GM19452 (cell line): Measurements from ENCODE around the gene PRDX2.
"Not testable (repeated sequence)": the region's sequence is repeated elsewhere in the genome, so short reads cannot be mapped to it uniquely, and the experiment has no call there.

ENCODE experiments used
- ATAC-seq: cut with Tn5 transposase; IDR thresholded peaks from one replicate; pipeline ENCODE4 v1.9.1; 2021; ENCODE audit not compliant: unreplicated experiment

PRDX2 gene

DNA sequence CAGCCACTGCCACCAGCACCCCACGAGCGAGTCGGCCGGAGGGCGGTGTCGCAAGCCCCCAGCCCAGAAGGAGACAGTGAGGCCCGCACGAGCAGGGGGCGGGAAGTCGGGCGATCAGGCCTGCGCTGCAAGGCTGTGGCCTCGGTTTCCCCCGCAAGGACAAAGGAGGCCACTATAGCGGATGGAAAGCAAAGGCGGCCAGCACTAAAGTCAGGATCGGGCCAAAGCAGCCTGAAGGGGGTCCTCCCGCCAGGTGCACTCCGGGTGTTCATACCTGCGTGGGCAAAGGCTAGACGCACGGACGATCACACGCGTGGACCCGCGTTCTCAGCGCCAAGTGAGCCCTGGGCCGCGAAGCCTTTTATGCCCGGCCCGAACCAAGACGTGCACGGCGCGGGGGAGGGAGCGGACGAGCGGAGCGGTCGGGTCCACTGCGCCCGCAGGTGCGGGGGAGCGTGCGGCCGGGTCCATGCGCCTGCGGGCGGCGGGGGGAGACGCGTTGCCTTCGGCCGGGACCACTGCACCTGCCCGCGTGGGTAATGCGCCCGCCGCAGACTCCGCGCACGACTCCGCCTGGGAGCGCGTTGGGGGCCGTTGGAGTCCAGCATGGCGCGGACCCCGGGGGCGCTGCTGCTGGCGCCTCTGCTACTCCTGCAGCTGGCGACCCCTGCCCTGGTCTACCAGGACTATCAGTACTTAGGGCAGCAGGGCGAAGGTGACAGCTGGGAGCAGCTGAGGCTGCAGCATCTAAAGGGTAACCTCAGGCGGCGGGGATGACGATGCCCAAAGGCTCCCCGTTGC, at the start of gene PRDX2, which contains the start of gene THSD8:
Gene PRDX2, minus strand, starts transcription at position 335 of the 801 bp plus-strand sequence. CDS start 539 bp downstream, outside the sequence.
Gene THSD8, plus strand, starts transcription at position 604 of the 801 bp plus-strand sequence. Its CDS starts 3 bp downstream, at position 607.
- ATAC-seq: no peak

DNA sequence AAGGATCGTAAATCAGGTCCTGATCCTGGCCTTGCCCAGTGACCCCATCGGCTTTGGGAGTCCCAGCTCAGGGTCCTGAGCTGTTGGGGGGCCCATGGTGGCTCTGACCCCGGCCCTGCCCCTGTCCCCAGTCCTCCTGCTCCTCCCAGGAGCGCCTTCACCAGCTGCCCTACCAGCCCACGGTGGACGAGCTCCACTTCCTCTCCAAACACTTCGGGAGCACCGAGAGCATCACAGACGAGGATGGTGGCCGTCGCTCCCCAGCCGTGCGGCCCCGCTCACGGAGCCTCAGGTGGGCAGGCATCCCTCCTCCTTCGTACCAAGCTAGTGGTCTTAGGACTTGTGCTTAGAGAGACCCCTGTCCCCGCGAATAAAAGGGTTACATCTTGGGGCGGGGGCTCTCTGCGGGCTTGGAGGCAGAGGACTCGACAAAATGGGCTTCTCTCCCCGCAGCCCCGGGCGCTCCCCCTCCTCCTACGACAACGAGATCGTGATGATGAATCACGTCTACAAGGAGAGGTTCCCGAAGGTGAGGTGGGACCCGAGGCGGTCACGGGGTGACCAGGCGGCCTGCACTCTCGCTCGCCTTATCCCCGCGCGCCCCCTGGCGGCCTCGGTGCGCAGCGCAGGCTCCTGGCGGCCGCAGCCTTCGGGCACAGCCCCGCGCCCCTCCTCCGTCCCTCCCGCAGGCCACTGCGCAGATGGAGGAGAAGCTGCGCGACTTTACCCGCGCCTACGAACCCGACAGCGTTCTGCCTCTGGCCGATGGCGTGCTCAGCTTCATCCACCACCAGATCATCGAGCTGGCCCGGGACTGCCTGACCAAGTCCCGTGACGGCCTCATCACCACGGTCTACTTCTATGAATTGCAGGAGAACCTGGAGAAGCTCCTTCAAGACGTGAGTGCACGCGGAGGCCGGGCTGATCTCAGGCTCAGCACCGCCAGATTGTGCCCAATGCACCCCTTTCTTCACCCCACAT, 45.8 kb upstream of the PRDX2 start:
- no peak for ATAC-seq

DNA sequence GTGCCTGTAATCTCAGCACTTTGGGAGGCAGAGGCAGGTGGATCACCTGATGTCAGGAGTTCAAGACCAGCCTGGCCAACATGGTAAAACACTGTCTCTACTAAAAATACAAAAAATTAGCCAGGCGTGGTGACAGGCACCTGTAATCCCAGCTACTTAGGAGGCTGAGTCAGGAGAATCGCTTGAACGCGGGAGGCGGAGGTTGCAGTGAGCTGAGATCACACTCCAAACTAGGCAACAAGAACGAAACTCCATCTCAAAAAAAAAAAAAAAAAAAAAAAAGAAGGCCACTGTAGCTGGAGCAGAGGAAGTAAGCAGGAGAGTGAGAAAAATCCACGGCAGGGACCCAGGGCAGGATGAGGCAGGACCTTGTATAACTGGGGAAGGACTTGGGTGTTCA, 45.0 kb upstream of the PRDX2 start:
- not testable (repeated sequence) for ATAC-seq

DNA sequence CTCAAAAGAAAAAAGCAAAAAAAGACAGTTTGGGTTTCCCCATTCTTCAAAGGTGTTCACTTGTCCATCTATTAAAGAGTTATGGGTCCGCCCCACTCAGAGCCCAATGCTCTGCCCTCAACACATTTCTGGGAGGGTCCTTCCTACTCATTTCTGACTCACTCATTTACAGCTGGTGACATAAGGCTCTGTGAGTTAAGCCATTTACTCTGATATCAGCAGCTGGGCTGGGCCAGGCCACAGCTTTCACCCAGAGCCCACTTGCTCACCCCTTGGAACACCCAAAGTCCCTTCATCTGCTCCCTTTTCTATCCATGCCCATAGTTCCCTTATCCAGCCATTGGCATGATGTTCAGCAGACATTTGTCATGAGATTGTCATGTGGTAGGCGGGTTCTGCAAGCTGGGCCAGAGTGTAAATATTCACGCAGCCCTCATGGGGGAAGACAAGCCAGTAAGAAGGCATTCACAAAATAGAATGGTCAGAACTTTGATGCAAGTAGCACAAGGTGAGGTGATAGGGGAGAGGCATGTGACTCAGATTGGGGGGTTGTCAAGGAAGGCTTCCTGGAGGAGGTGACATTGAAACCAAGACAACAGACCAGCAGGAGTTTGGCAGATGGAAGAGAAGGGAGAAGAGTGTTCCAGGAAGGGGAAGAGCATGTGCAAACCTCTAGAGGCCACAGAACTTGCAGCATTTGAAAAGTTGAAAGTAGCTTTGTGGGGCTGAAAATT, 42.6 kb upstream of the PRDX2 start:
- no peak for ATAC-seq

DNA sequence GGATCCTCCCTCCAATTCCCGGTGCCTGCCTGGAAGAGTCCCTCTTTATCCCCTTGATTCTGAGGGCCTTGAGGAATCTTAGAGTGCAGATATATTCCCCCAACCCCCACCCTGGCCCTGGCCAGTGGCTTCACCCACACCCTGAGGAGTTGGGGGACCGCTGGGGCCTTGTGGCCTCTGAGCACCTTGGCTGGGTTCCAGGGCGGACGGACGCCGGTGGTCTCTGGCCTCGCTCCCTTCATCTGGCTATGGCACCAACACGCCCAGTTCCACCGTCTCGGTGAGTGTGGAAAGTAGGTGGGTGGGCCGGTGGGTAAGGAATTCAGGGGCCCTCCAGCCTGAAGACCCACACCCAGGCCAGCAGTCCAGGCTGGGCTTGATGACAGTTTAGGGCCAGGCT, 41.7 kb upstream of the PRDX2 start:
- ATAC-seq: no peak

DNA sequence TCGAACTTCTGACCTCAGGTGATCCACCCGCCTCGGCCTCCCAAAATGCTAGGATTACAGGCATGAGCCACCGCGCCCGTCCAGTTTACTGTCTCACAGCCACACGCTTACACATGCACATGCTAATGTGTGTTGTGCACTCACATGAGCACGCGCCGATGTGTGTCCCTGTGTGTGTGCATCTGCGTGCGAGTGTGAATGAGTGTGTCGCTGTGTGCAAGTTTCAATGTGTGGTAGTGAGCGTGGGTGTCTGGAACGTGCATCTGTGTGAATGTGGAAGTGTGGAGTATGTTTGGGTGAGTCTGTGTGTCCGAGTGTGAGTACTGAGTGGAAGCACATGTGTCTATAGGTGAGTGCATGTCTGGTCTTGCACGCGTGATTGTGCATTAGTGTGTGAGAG, 40.9 kb upstream of the PRDX2 start:
- no peak for ATAC-seq

DNA sequence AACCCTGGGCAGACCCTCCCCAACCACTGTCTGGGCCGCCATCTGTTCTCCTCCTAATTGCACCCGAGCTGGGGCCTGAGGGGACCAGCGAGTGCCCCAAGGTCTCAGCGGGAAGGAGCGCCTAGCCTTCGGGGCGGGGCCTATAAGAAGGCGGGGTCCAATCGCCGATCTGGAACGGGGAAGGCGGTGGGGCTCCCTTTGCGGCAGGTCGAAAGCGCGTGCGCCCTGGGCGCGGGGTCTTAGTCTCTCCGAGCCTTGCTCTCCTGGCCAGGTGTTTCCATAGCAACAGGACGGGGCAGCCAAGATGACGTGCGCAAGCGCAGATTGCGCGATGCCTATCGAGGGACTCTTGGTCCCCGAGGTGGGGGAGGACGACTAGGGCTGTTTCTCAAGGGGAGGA, 39.5 kb upstream of the PRDX2 start:
- ATAC-seq: no peak

DNA sequence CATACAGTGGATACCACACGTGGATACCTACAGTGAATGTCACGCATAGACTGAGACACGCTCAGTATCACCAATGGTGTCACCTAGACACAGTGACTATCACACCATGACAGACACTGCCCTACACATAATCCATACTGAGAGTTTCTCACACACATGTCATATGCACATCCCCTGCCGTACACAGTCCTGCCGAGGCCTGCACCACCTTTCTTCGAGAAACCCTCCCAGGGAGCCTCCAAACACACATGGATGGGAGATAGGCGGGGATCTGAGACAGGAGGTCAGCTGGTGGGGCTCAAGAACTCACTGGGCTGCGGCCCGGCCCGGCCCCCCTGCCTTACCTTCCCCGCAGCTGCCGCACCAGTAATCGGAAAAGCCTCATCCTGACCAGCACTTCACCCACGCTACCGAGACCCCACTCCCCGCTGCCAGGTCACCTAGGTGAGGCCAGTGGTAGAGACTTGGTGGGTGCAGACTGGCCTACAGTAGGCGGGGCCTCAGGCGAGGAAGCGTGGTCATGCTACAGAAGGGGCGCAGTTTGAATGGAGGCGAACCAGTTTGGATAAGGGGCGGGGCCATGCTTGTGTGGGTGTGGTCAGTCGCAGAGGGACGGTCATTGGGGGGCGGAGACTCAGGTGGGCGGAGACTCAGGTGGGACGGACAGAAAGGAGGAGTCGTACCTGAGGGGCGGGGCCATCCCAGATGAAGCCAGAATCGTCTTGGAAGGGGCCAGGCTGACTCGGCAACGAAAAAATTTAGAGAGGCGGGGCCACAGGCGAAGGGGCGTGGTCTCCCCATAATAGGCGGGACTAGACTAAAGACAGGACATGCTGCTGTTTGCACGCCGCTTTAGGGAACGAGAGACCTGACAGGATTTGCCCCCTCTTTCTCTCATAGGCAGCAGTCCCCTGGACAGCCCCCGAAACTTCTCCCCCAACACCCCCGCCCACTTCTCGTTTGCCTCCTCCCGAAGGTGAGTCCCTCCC, 38.8 kb upstream of the PRDX2 start:
- ATAC-seq: no peak

DNA sequence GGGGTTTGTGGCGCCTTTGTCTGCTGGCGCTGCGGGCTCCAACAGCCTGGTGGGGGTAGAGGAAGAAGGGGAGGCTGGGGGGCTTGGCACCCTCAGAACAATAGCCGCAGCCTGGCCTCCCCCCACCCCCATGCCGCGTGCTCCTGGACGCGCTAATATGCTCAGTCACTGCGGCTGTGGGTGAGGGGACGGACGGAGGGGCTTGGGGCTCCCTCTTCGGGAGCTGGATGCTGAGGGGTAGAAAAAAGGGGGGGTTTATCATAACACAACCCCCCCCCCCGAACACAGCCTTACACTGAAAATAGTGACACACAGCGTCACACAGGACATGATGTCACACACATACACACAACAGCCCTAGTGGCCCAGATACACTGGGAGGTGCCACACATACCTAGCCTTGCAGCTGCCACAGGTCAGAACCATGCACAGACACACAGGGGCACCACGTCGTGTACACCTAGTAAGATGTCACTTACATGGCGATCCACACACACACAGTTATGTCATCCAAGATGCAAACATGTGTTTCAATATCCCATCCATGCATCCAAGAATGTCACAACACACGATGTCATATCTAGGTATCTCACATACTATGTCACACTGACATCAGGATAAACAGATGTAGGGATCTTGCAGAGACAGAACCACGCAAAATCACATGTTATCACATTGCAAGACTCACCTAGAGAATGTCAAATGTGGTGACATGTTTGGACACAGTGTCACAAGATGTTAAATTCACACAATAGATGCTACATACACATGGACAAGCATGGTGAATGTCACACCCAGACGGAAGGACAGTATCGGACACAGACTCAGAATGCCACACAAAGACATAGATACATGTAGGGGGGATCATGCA, 37.5 kb upstream of the PRDX2 start:
- no peak for ATAC-seq

DNA sequence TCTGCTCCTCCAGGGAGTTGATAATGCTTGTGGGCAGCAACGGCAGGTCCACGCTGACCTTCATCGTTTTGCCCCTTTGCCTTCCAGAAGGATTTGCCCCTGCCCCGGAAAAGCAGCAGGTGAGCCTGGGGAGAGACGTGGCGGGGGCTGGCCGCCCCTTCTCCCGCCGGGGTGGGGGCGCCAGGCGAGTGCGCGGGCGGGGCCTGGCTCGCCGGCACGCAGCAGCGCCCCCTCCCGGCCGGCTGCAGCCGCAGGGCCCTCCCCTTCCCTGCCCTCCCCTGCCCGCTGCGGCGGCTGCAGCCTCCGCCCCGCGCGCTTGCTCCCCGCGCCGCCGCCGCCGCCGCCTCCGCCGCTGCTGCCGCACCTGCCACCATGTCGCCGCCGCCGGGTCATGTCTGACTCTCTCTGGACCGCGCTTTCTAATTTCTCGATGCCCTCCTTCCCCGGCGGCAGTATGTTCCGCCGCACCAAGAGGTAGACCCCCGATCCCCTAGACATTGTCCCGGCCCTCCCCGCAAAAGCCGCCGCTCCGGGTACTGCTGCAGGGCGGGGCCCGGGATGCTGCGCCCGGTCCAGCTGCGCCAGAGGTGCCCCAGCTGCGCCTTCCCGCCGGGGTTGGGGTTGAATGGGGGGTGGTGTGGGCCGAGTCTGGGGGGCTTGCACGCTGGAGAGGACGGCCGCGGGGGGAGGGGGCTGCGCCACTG, 36.7 kb upstream of the PRDX2 start, which contains the start of gene MAST1:
Gene MAST1, plus strand, starts transcription at position 334 of the 704 bp plus-strand sequence. Its CDS starts 58 bp downstream, at position 392.
- ATAC-seq: no peak

DNA sequence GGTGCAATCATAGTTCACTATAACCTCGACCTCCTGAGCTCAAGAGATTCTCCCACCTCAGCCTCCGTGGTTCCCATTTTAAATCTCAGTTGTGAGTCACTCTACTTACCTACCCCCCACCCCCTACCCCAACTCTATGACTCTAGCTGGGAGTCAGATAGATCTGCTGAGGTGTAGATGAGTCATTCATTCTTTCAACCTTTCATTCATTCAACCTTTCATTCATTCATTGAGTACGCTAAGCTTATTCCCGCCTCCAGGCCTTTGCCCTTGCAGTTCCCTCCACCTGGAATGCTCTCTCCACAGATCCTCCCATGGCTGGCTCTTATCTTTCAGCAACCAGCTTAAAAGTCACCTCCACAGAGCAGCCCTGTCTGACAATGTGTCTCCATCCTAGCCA, 35.6 kb upstream of the PRDX2 start:
- ATAC-seq: no peak

DNA sequence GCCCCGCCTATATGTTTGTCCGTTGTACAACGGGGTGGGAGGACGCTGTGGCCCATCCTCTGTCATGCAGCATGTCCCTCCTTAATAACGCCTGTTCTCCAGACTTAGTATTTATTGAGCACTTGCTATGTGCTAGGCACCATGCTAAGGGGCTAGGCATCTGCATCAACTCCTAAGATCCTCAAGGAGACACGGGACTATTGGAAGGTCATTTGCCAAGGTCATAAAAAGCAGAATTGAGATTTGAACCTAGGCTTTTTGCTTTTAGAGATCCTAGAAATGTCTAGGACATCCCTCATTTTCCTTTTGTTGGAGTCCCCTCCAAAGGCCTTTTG, 34.9 kb upstream of the PRDX2 start:
- no peak for ATAC-seq

DNA sequence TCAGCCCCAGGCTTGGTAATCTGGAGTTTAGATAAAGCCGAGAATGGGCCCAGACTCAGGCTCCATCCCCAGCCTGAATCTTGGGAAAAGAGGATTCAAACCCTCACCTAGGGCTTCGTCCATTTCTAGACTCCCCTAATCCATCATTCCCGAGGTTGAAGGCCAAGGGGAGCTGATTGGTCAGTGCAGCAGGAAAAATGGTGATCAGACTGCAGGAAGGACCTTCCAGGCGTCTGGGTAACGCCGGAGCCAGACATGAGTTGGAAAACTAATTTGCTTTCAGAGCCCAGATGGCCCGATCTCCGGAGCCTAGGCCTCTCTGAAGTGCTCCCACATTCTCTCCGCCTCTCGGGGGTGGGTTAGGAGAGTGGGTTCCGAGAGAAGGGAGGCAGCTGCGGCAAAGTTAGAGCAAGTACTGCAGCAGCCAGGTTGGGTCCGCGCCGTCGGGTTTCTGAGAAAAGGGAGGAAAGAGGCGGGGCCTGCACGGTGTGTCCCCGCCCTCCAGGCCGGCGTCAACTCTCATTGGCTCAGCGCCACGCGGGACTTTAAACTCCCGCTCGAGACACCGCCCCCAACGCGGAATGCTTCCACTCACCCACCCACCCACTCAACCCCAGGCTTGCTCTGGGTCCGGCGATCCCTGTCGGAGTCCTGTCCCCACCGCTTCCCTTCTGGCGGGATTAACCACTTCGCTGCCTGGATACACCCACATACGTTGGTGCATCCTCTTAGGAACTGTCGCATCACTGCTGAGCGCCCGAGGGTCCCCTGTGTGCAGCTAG, 33.6 kb upstream of the PRDX2 start:
- ATAC-seq: no peak

DNA sequence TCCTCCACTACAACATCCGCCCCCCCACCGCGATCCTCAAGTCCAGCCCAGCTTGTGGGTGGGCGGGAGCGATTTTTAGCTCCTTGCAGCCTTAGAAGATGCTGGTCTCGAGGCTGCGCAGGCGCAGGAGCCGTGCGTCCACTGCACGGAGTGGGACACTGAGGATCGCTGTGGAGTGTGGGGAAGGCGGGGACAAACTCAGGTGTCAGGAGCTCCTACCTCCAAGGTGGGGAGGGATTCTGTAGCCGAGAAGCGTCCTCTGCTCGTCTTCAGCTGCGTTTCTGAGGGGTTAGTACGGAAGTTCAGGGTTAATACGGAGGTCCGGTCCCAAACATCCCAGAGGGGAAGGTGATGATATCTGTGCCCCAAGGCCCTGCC, 33.0 kb upstream of the PRDX2 start, which contains the start of gene RTBDN:
Gene RTBDN, minus strand, starts transcription at position 14 of the 378 bp plus-strand sequence. CDS start 4,600 bp downstream, outside the sequence.
- no peak for ATAC-seq

DNA sequence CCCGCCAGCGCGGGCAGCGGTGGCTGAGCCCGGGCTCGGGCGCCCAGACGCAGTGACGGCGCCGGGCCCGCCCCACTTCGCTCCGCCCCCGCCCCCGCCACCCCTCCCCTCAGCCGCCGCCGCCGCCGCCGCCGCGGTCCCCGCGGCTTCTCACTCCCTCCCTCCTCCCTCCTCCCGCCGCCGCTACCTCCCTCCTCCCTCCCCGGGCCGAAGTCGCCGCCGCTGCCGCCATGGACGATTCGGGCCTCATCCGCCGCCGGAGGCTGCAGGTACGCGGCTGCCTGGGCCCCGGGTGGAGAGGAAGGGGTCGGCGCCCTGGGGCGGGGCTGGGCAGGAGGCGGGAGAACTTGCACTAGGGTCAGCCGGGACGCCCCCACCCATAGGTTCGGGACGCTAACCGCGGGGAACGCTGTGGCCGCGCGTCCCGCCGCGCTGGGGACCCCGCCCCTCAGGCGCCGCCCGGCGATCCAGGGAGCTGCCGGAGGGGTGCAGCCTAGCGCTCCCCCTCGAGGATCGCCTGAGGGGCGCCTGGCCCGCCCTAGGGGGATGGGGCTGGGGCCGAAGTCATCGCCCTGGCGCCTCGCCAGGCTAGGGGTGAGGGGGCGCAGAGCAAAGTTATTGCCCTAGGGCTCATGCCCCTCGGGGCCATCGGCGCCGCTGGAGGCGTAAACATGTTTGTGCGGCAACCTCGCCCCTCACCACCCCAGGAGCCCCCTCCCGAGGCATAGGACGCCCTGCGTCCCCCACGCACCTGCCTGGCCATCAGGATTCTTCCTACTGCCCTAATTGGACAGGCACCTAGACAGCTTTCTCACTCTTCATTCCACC, 32.4 kb upstream of the PRDX2 start:
- no peak for ATAC-seq

DNA sequence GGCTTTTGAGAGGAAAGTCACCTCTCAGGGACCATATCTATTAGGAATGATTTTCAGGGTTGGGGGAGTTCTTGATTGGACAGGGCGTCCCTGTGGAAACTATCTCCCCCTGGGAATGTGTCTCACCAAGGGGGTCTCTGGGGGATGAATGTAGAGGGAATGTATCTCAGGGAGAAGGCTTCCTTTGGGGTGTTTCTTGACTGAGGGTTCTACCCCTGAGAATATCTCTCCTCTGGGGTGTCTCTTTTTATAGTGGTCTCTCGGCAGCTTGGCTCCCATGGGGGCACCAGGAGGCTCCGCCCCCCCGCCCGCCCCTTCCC, 31.8 kb upstream of the PRDX2 start:
- ATAC-seq: no peak

DNA sequence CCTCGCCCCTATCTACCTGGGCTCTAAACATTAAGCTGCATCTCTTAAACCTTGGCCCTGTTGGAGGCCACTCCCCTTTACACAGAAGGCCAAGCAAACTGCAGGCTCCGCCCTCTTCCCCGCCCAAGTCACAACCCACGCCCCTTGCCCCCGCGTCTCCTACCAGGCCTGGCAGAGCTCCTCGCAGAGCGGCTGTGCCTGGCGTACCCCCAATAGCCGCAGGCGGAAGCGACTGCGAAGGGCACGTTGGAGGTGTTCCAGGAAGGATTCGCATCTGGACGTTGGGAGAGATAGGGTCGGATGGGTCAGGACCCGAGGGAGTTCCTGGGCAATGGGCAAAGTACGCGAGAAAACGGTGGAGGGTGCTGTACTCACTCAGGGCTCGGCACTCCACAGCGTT, 26.9 kb upstream of the PRDX2 start:
- no peak for ATAC-seq
